ENCODE results near the gene VRK3. TPM values are rescaled to one million over a fixed set of nuclear protein-coding genes. Genes with fewer than 3 reads are reported as not detected.
A peak's percentile ranks its signal among the peaks of the same experiment; 100 is the strongest.

Gene VRK3
- total RNA-seq, 1 donor from 2014 or later = 44.6 TPM

- Mint-ChIP-seq H3K27ac (peak overlapping the region; percentile 62), H3K4me3 (no peak overlapping the region), H3K4me1 (ENCODE audit: unreplicated experiment) (no peaks in the 10 kb centered on the region), H3K9me3 (no peaks in the 10 kb centered on the region), H3K27me3 (no peaks in the 10 kb centered on the region), H3K36me3 (peaks cover 8% of the 10 kb centered on the region)
- TF ChIP-seq, protein P1, sequence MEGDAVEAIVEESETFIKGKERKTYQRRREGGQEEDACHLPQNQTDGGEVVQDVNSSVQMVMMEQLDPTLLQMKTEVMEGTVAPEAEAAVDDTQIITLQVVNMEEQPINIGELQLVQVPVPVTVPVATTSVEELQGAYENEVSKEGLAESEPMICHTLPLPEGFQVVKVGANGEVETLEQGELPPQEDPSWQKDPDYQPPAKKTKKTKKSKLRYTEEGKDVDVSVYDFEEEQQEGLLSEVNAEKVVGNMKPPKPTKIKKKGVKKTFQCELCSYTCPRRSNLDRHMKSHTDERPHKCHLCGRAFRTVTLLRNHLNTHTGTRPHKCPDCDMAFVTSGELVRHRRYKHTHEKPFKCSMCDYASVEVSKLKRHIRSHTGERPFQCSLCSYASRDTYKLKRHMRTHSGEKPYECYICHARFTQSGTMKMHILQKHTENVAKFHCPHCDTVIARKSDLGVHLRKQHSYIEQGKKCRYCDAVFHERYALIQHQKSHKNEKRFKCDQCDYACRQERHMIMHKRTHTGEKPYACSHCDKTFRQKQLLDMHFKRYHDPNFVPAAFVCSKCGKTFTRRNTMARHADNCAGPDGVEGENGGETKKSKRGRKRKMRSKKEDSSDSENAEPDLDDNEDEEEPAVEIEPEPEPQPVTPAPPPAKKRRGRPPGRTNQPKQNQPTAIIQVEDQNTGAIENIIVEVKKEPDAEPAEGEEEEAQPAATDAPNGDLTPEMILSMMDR (conservative IDR thresholded peaks at IDR 0.05) = no peak
- no peak for DNase-seq (ENCODE audit: extremely low spot score, unreplicated experiment)
These were observed 21.3 kb downstream of the VRK3 start for GRCh38 chr19:50003810-50004419.

GRCh38 chr19:50003254-50003788, 21.9 kb downstream of the VRK3 start:
- H3K27ac Mint-ChIP-seq = no peak overlapping the region
- no peak for DNase-seq (ENCODE audit: extremely low spot score, unreplicated experiment)
- no peak overlapping the region for H3K4me3 Mint-ChIP-seq
- H3K9me3 Mint-ChIP-seq = no peaks in the 10 kb centered on the region
- H3K36me3 Mint-ChIP-seq = peaks cover 8% of the 10 kb centered on the region
- H3K4me1 Mint-ChIP-seq (ENCODE audit: unreplicated experiment) = no peaks in the 10 kb centered on the region
- TF ChIP-seq, protein P1 (conservative IDR thresholded peaks at IDR 0.05) = no peak
- H3K27me3 Mint-ChIP-seq = no peaks in the 10 kb centered on the region

DNA sequence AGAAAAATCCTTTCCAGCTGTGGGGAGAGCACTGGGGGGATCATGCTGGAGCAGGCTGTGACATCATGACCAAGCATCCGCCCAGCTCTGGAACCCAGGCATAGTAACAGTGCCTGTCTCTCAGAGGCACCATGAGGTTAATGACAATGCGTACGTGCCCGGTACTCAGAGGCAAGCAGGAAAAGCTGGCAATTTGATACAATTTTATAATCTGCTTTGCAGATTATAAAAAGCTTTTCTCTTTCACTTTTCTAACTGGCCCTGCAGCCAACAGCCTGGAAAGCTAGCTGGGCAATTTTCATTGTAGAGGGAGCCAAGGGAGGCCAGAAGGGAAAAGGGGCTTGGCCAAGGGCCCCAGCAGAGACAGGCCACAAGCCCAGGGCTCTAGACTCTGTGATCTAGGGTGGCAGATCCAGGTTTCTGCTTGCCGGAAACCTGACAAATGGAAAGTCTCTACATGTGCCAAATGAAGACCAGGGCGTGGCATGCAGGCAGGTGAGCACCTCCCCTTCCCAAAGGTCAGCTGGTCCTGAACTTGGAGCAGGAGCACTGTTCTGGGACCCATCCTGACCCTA, 22.7 kb downstream of the VRK3 start:
- TF ChIP-seq, protein P1 (conservative IDR thresholded peaks at IDR 0.05) = no peak
- no peak for DNase-seq (ENCODE audit: extremely low spot score, unreplicated experiment)
- H3K27me3 Mint-ChIP-seq = no peaks in the 10 kb centered on the region
- no peak overlapping the region for H3K4me3 Mint-ChIP-seq
- H3K36me3 Mint-ChIP-seq = peaks cover 12% of the 10 kb centered on the region
- H3K9me3 Mint-ChIP-seq = no peaks in the 10 kb centered on the region
- no peaks in the 10 kb centered on the region for H3K4me1 Mint-ChIP-seq (ENCODE audit: unreplicated experiment)
- H3K27ac Mint-ChIP-seq = no peak overlapping the region

GRCh38 chr19:50001775-50002174, 23.4 kb downstream of the VRK3 start:
- Mint-ChIP-seq H3K4me3 (no peak overlapping the region), H3K36me3 (peaks cover 9% of the 10 kb centered on the region), H3K27ac (no peak overlapping the region), H3K4me1 (ENCODE audit: unreplicated experiment) (no peaks in the 10 kb centered on the region), H3K9me3 (no peaks in the 10 kb centered on the region), H3K27me3 (no peaks in the 10 kb centered on the region)
- DNase-seq (ENCODE audit: extremely low spot score, unreplicated experiment) = no peak
- TF ChIP-seq, protein P1 (conservative IDR thresholded peaks at IDR 0.05) = no peak

DNA sequence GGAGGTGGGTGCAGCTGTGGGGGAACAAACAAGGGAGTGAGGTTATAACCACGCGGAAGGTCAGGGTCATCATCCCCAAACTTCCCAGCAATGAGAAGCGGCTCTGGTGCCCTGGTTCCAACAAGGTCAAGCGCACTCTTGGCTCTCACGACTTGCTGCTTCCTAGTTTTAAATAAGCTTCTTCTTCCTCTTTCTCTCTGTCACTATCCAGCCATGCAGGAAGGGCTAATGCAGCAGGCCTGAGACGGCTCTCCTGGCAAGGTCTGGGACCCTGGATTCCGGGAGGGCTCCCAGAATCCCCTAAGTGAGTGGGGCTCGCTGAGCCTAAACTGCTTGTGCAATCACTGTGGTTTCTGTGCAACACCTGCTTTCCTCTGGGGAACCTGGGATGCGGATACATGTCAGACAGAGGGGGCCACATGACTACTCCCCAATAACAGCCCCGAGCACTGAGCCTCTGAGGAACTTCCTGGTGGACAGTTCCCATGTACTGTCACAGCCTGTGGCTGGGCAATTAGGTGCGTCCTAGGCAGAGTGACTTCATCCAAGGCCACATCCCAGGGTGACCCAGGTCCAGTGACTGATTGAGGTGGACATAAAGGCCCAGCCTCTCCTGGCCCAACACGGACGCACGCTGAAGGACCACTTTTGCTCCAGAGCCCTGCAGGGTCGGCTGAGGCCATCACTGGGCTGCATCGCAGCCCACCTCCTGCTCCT, 24.2 kb downstream of the VRK3 start:
- TF ChIP-seq, protein P1 (conservative IDR thresholded peaks at IDR 0.05) = no peak
- Mint-ChIP-seq H3K9me3 (no peaks in the 10 kb centered on the region), H3K27ac (no peak overlapping the region), H3K36me3 (peaks cover 8% of the 10 kb centered on the region), H3K27me3 (no peaks in the 10 kb centered on the region), H3K4me3 (no peak overlapping the region), H3K4me1 (ENCODE audit: unreplicated experiment) (no peaks in the 10 kb centered on the region)
- no peak for DNase-seq (ENCODE audit: extremely low spot score, unreplicated experiment)

Data from type B pancreatic cell (in vitro differentiated cells).